Muscle of arm (tissue), 14 donors: ENCODE measurements around the gene SEC14L1. TPM values are rescaled to one million over a fixed set of nuclear protein-coding genes. Genes with fewer than 3 reads are reported as not detected.
"Not testable (repeated sequence)": the region's sequence is repeated elsewhere in the genome, so short reads cannot be mapped to it uniquely, and the experiment has no call there.

Experiments used
- DNase-seq: peaks from one replicate; pipeline ENCODE4 v3.0.0-alpha.2; 2013
- long read RNA-seq, 11 donors: transcript quantifications; one replicate each; lab custom pipeline, GENCODE V29; 2026
- polyA plus RNA-seq, 12 donors: library from polyadenylated mRNA; unstranded; fragments of 120-200 nt; gene quantifications; one replicate each; pipeline ENCODE4 v1.2.1, GENCODE V29; 2013; ENCODE audit not compliant: insufficient read length in 12 of 12

Gene SEC14L1
- polyA plus RNA-seq = 100 to 1,000 TPM in 1 of 12 donors, 10 to 100 TPM in 10, not detected in 1; 69.6 to 104 (median 85.4) TPM
- long read RNA-seq, donor 1, partial matches to known transcripts = 0 of 3 reads
- long read RNA-seq, donor 1, other reads (novel, unspliced or antisense) = 0 of 3 reads
- long read RNA-seq, donor 2, full-length matches to known transcripts = 5 of 5 reads
- long read RNA-seq, donor 2, partial matches to known transcripts = 0 of 5 reads
- long read RNA-seq, donor 2, other reads (novel, unspliced or antisense) = 0 of 5 reads
- long read RNA-seq, donor 3, full-length matches to known transcripts = 3 of 14 reads
- long read RNA-seq, donor 3, partial matches to known transcripts = 11 of 14 reads
- long read RNA-seq, donor 3, other reads (novel, unspliced or antisense) = 0 of 14 reads
- long read RNA-seq, donor 4, full-length matches to known transcripts = 7 of 7 reads
- long read RNA-seq, donor 4, partial matches to known transcripts = 0 of 7 reads
- long read RNA-seq, donor 4, other reads (novel, unspliced or antisense) = 0 of 7 reads
- long read RNA-seq, donor 5, full-length matches to known transcripts = 15 of 21 reads
- long read RNA-seq, donor 5, partial matches to known transcripts = 6 of 21 reads
- long read RNA-seq, donor 5, other reads (novel, unspliced or antisense) = 0 of 21 reads
- long read RNA-seq, donor 6, full-length matches to known transcripts = 7 of 7 reads
- long read RNA-seq, donor 6, partial matches to known transcripts = 0 of 7 reads
- long read RNA-seq, donor 6, other reads (novel, unspliced or antisense) = 0 of 7 reads
- long read RNA-seq, donor 7, full-length matches to known transcripts = 5 of 5 reads
- long read RNA-seq, donor 7, partial matches to known transcripts = 0 of 5 reads
- long read RNA-seq, donor 7, other reads (novel, unspliced or antisense) = 0 of 5 reads
- long read RNA-seq, donor 8, full-length matches to known transcripts = 12 of 38 reads
- long read RNA-seq, donor 8, partial matches to known transcripts = 19 of 38 reads
- long read RNA-seq, donor 8, other reads (novel, unspliced or antisense) = 7 of 38 reads
- long read RNA-seq, donor 9, full-length matches to known transcripts = 4 of 4 reads
- long read RNA-seq, donor 9, partial matches to known transcripts = 0 of 4 reads
- long read RNA-seq, donor 9, other reads (novel, unspliced or antisense) = 0 of 4 reads
- long read RNA-seq, donor 10, full-length matches to known transcripts = 10 of 25 reads
- long read RNA-seq, donor 10, partial matches to known transcripts = 6 of 25 reads
- long read RNA-seq, donor 10, other reads (novel, unspliced or antisense) = 9 of 25 reads
- long read RNA-seq, donor 11, full-length matches to known transcripts = 10 of 16 reads
- long read RNA-seq, donor 11, partial matches to known transcripts = 6 of 16 reads
- long read RNA-seq, donor 11, other reads (novel, unspliced or antisense) = 0 of 16 reads

DNA sequence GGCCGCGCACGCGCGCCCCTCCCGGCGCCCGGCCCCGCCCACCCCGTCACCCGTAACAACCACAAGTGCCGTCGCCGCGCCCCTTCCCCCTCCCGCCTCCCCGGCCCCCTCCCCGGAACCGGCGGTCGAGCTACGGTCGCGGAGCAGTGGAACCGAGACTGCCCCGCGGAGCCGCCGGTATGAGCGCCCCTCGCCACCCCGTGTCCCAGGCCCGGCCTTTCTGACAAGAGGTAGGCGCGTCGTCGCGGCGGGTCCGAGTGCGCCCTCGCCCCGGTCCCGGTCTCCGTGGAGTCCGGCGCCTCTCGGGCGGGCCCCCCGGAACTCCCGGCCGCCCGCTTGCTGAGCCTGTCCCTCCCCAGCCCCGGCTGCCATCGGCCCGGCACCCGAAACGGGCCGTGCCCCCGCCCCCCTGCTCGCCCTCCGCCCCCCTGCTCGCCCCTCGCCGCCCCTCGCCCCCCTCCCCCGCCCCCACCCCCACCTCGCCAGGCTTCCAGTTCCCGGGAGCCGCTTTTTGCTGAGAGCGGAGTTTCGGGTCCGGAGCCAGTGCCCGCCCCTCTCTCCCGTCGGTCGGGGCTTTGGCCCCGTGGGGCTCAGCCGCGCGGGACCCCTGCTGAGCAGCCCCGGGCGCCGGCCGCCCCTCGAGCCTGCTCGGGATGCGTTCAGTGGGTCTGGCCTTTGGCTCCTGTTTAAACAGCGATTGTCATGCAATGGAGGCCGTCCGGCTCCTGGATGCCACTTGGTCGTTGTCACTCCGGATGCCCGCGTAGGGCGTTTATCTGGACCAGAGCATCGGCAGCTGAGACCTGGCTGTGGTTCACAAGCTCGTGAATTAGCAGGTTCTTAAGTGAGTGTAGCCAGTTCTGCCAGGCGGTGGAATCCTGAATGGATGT, at the start of gene SEC14L1:
Gene SEC14L1, plus strand, starts transcription at position 92 of the 890 bp plus-strand sequence. CDS start 2,628 bp downstream, outside the sequence.
- no peak for DNase-seq

DNA sequence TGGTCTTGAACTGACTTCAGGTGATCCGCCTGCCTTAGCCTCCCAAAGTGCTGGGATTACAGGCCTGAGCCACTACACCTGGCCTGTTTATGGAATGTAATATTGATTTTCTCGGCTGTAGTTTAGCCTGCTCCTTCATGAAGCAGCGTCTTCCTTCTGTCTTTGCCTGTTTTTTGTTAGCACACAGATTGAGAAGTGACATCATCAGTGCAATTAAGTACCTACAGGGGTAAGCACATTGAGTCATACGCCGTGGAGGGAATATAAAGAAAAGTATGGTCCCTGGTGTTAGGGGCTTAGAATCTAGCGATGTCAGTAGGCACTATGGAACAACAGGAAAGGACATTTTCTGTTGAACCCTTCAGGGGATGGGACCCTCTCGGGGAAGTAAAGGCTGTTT, 48.7 kb upstream of the SEC14L1 start:
- DNase-seq = no peak

DNA sequence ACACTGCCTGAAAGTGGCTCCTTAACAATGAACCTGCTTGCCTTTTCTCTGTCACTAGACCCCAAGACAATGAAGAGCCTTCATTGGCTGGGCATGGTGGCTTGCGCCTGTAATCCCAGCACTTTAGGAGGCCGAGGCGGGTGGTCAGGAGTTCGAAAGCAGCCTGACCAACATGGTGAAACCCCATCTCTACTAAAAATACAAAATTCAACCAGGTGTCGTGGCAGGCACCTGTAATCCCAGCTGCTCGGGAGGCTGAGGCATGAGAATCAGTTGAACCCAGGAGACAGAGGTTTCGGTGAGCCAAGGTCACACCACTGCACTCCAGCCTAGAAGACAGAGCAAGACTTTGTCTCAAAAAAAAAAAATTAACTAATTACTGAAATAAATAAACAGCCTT, 45.3 kb upstream of the SEC14L1 start:
- DNase-seq = no peak

DNA sequence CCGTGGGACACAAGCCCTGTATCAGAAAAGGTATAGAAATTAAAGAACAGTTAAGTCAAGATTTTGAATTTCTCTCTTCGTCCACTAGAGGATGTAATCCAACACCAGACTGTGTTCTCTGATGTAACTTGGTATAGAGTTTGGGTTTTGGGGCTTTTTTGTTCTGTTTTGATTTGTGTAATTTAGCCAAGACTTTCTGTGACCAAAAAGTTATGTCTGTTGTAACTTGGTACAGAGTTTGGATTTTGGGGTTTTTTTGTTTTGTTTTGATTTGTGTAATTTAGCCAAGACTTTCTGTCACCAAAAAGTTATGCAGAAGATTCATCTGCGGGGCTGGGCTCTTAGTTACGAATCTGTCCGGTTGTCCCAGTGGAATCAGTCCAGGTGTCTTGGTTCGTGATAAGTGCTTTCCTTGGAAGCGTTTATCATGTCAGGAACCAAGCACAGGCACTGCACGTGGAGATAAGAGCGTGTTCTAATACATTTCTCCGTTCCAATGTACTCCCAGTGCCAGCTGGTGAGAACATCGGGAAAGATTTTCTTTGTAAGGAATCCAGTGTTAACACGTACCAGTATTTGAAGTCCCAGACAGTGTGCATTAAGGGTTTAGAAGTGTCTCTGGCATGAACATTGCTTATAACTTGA, 44.1 kb upstream of the SEC14L1 start:
- peak; percentile 44 for DNase-seq

DNA sequence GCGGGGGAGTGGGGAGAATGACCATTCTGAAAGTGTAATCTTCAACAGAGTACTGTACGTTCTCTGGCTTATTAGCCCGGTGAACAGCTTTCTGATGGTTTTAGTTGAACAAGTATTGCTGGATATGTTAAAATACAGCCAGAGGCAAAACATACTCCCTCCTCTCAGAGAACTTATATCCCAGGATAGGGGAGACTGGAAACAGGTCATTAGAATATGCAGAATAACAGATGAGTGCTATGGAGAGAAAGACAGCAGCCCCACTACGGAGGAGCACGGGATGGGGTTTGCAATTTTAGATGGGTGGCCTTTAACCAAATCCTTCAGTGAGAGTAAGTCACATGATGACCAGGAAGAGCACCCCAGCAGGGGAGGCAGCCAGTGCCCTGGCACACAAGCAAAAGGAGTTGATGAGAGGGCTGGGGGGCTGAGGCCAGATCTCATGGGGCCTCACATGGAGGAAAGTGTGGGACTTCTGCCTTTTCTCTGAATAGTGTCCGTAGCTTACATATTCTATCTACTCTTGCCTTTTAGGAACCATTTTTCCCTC, 43.1 kb upstream of the SEC14L1 start:
- no peak for DNase-seq

DNA sequence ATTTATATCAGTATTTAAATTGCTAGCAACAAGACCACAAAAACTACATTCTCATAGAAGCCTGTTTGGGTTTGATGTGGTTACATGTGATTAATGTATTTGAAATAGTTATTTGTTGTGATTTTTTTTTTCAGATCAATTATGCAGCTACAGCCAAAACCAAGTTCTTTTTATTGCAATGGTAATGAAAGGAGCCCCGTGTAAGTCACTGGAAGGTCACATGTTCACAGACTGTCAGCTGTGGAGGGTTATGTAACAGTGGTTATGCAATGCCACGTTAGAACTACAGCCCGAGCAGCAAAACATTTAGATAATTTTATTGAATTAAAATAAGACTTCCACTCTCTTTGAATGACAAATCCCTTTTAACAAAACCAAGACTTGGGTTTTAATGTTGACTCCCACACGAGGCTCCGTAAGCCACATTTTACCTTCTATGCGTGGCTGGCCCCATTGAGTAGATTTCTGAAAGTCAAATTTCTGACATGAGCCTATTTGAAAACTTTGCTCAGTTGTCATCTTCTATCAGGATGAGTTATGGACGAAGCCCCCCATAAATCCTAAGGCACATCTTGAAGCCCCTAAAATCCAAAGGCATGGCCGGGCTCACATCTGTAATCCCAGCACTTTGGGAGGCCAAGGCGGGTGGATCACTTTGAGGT, 41.8 kb upstream of the SEC14L1 start:
- peak; percentile 51 for DNase-seq

DNA sequence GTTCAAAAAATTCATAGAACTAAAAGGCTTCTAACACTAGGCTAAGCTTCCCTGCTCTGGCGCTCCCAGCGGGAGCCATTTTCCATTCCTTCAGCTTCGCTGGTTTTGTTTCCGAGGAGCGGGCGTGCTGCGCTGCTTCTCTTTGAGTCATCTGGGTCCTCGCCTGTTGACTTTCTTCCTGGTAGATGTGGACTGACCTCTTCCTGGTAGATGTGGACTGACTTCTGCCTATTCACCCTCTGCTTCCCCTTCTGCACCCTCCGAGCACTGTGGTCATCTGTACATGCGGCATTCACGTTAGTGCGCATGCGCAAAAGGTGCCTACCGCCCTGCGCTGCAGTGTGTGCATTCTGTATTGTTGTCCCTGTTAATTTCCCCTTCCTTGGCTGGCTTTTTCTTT, 40.8 kb upstream of the SEC14L1 start:
- DNase-seq = no peak

DNA sequence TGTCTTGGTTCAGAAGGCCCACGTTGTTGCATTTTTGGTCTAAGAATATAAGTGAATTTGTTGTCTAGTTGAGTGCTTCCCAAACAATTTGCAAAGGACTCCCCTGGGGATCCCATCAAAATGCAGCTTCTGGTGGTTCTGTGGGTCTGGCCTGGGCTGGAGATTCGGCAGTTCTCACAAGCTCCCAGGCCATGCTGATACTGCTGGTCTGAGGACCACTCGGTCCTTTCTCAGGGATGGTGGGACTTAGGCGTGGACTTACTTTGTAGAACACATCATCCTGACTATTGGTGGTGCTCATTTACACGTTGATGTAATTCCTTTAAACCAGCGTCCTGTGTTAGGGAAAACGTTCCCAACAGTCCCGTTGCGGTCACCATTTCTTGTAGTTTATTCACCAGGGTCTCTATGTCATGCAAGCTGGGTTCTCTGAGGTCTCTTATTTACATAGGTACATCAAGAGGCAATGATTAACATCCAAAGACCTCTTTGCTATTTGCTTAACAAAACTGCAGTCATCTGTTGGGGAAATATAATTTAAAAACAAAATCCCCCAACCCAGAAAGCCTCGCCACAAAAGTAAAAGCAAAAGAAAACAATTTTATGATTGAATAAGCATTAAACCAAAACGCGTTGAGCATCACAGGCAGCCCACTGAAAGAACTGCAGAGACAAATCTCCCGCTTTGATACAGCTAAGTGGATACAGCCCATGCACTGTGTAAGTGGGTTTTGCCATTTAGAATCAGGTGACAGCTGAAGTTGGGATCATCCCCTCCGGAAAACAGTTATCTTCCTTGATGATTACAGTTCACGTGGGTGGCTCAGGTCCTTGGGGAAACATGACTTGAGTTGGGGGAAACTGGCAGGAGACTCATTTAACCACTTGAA, 39.0 kb upstream of the SEC14L1 start:
- no peak for DNase-seq

DNA sequence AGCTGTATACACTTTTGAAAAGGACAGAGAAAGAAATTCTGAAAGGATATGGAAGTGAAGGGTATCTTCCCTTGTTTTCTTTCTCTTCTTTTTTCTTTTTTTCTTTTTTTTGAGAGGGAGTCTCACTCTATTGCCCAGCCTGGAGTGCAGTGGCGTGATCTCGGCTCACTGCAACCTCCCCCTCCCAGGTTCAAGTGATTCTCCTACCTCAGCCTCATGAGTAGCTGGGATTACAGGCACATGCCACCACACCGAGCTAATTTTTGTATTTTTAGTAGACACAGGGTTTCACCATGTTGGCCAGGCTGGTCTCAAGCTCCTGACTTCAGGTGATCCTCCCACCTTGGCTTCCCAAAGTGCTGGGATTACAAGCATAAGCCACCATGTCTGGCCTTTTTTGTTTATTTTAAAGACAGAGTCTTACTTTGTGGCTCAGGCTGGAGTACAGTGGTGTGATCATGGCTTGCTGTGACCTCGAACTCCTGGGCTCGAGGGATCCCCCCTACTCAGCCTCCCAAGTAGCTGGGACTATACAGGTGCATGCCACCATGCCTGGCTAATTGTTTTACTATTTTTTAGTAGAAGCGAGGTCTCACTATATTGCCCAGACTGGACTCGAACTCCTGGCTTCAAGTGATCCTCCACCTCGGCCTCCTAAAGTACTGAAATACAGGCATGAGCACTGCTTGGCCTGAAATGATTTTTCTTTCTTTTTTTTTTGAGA, 38.2 kb upstream of the SEC14L1 start:
- not testable (repeated sequence) for DNase-seq

DNA sequence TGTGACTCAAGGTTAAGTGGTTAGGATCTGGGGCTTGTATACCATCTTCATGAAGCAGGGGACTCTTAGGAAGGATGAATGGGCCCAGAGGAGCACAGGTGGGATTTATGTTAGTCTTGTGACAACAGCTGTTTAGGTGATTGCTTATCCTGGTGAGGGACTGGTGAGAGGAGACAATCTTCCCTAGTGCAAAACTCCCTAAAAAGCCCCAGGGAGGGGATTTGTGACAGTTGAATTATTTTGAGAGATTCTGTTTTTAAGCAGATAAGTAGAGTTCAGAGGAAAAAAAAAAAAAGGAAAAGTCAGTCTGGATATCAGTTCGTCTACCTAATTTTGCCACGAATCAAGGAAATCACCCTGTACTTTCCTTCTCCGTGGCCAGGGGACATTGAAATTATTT, 35.1 kb upstream of the SEC14L1 start:
- no peak for DNase-seq

DNA sequence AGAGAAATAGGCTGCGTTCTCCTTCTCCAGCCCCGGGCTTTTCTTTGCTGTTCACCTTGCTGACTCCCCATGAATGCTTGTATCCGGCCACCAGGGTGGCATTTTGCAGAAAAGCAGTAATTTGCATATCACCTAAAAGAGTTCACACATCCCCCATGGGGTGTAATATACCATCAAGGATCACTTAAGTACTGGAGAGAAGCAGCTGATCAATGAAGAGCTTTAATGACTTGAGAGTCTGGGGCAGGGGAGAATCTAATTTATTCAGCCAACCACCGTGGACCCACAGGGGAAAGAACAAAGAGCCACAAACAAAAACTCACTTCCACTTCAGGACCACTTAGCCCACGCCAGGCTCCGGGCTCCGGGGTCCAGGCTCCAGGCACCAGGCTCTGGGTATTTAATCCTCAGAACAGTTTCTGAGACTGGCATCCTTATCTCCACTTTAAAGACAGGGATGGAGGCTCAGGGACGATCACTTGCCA, 33.9 kb upstream of the SEC14L1 start:
- no peak for DNase-seq

DNA sequence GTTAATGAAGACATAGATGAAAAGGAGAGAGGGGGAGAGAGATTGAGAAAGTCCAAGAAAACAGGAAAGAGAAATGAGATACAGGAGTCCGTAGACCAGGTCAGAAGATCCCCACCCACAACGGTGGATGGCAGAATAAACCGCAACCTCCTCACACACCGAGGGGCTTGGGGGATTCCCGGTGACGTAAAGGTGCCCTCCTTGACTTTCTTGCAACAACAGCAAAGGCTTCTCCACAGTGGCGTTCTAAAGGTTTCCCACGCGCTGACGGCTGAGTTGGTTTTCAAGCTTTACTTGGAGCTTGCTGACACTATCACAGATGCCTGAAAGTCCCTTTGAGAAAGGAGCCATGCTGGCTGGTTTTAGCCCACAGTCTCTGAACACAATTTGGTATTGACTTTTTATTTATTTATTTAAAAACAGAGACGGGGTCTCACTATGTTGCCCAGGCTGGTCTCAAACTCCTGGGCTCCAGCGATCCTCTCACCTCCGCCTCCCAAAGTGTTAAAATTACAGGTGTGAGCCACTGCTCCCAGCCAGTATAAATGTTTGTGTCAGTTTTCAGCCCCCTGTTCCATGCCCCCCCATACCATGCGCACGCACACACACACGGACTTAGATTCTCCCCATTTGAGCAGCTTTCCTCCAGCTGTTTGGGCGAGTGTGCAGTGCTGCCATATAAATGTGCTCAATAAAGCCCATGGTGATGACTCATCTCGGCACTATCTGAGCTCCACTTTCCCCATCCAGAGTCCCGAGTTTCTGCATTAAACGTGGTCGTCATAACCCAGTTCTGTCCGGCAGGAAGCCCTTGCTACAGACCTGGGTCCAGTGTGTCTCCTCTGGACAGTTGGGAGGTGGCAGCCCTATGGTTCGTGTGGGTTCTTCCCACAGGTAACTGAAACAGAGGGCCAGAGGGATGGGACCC, 33.0 kb upstream of the SEC14L1 start:
- no peak for DNase-seq

DNA sequence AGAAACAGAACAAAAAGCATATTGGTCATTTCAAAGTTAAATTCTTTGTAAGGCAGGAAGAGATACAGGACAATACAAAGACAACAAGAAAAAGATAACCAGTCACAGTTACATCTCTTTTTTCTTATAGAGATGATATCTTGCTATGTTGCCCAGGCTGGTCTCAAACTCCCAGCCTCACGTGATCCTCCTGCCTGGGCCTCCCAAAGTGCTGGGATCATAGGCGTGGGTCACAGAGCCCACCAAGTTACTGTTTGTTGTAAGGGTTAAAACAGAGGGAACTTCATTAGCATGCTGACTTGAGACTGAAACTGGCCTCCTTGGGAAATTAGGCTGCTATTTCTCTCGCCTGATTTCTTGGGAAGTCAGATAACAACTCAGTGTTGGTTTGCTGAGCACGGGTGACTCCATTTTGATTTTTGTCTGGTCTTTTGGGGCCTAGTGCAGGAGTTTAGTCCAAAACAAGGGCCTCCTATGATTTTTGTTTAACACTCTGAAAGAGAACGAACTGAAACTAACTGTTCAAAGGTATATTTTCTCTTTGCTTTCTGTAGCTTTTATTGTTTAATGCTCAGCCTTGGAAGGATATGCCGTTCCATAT, 31.5 kb upstream of the SEC14L1 start:
- DNase-seq = no peak

DNA sequence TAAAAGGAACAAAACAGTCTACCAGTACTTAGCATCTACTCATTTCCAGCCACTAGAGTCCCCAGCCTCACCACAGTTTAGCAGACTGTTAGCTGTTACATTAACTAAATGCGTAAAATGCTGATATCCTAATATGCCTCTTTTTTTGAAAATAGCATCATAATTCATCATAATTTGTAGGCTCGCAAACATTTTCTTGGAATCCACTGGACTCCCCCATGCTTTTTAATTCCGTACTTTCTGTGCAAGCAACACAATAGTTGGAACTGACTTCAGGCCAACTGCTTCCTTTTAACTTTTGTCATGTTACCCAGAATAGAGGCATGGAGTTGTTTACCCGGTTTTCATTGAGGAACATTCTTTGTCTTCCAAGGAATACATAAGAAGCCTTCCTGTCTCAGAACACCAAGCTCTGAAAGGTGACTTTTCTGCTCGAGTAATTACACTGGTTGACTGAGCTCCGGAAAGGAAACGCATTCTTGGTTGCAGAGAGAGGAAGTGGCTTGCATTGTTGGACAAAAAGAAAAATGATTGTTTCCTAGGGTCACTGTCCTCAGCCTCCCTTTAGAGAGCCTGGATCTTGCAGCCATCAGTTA, 30.9 kb upstream of the SEC14L1 start:
- no peak for DNase-seq
